Muscle of leg (tissue), 11 donors: Measurements from ENCODE around the gene PLA2G12B. TPM values are rescaled to one million over a fixed set of nuclear protein-coding genes. Genes with fewer than 3 reads are reported as not detected.

Experiments used
- DNase-seq: peaks from one replicate; pipeline ENCODE4 v3.0.0; 2013
- H3K27ac ChIP-seq: one replicate; pipeline ENCODE4 v1.5.1; 2013; ENCODE audit warnings: mild to moderate bottlenecking, low read length, control low read depth
- H3K27me3 ChIP-seq: one replicate; pipeline ENCODE4 v1.6.1; 2013; ENCODE audit warnings: low read length; ENCODE audit not compliant: control insufficient read depth, insufficient read depth
- H3K36me3 ChIP-seq: one replicate; pipeline ENCODE4 v1.6.1; 2013; ENCODE audit warnings: low read length; ENCODE audit not compliant: control insufficient read depth, insufficient read depth
- H3K4me1 ChIP-seq: one replicate; pipeline ENCODE4 v1.6.1; 2013; ENCODE audit warnings: low read length; ENCODE audit not compliant: control insufficient read depth, insufficient read depth
- H3K4me3 ChIP-seq: one replicate; pipeline ENCODE4 v1.5.1; 2013; ENCODE audit warnings: low read length, control low read depth
- H3K9me3 ChIP-seq: replicated peaks from 2 replicates; pipeline ENCODE4 v1.6.1; 2013; ENCODE audit warnings: low read depth, low read length; ENCODE audit not compliant: control insufficient read depth
- WGBS: methylation state at CpG from one replicate; pipeline ENCODE4 v1.1.5; 2013; ENCODE audit warnings: missing lambda C conversion rate; ENCODE audit not compliant: insufficient coverage; 5-methylcytosine and 5-hydroxymethylcytosine counted together
- polyA plus RNA-seq, 8 donors: library from polyadenylated mRNA; unstranded; fragments of 120-200 nt; gene quantifications; one replicate each; pipeline versions ENCODE4 v1.2.1 to v1.2.3, GENCODE V29; 2013; ENCODE audit warnings: inconsistent platforms in 1 of 8, low replicate concordance in 1 of 8; ENCODE audit not compliant: insufficient read length in 8 of 8, insufficient read depth in 1 of 8
- total RNA-seq: library from RNA; stranded (reverse); fragments of 120-200 nt; gene quantifications from one replicate; pipeline ENCODE4 v1.2.4, GENCODE V29; 2013

The PLA2G12B gene
- total and polyA plus RNA-seq, 9 donors, result 0.18 to 1.1 (median 0.21) TPM; not detected in 5

GRCh38 chr10:72895236-72895850, 59.3 kb downstream of the PLA2G12B start:
- DNase-seq, result no peak
- Histone ChIP-seq H3K36me3 (no peaks in the 10 kb centered on the region), H3K4me1 (no peaks in the 10 kb centered on the region), H3K27ac (peak overlapping the region; percentile 70), H3K4me3 (no peak overlapping the region), H3K27me3 (no peaks in the 10 kb centered on the region), H3K9me3 (no peaks in the 10 kb centered on the region)
- 69% methylated on average over 10 of the region's 11 CpGs for WGBS

- Histone ChIP-seq H3K9me3 (no peaks in the 10 kb centered on the region), H3K27me3 (no peaks in the 10 kb centered on the region), H3K27ac (peak within 1 kb of the TSS; percentile 56), H3K4me3 (no peak within 1 kb of the TSS), H3K4me1 (no peaks in the 10 kb centered on the region), H3K36me3 (peaks cover 2% of the 10 kb centered on the region)
- DNase-seq, result no peak
- 57% methylated on average over 1 of the region's 4 CpGs for WGBS
These were observed 61.3 kb downstream of the PLA2G12B start, which contains the start of gene OIT3 for GRCh38 chr10:72893136-72893798. TSS of gene OIT3 (plus strand) at chr10:72893739. CDS start at chr10:72893799, 60 bp downstream.

- WGBS, result 60% methylated on average over 1 of the region's 2 CpGs
- Histone ChIP-seq H3K9me3 (no peaks in the 10 kb centered on the region), H3K36me3 (peaks cover 21% of the 10 kb centered on the region), H3K27ac (no peak overlapping the region), H3K4me1 (peaks cover 2% of the 10 kb centered on the region), H3K27me3 (no peaks in the 10 kb centered on the region), H3K4me3 (no peak overlapping the region)
- no peak for DNase-seq
These were observed 64.5 kb downstream of the PLA2G12B start for GRCh38 chr10:72890086-72890485.

GRCh38 chr10:72889391-72889831, 65.2 kb downstream of the PLA2G12B start:
- no peak overlapping the region for H3K4me3 ChIP-seq
- H3K4me1 ChIP-seq, result peaks cover 2% of the 10 kb centered on the region
- peak; percentile 87 for DNase-seq
- peak overlapping the region; percentile 23 for H3K27ac ChIP-seq
- H3K27me3 ChIP-seq, result no peaks in the 10 kb centered on the region
- peaks cover 24% of the 10 kb centered on the region for H3K36me3 ChIP-seq
- WGBS, result no CpG with 5 or more reads among the region's 6 CpGs
- H3K9me3 ChIP-seq, result no peaks in the 10 kb centered on the region

GRCh38 chr10:72888151-72888638, 66.4 kb downstream of the PLA2G12B start:
- no peaks in the 10 kb centered on the region for H3K9me3 ChIP-seq
- H3K27ac ChIP-seq, result peak overlapping the region; percentile 43
- no peaks in the 10 kb centered on the region for H3K27me3 ChIP-seq
- 94% methylated on average over 5 of the region's 7 CpGs for WGBS
- peaks cover 2% of the 10 kb centered on the region for H3K4me1 ChIP-seq
- DNase-seq, result no peak
- peaks cover 24% of the 10 kb centered on the region for H3K36me3 ChIP-seq
- H3K4me3 ChIP-seq, result no peak overlapping the region

GRCh38 chr10:72887043-72887442, 67.6 kb downstream of the PLA2G12B start:
- peak overlapping the region; percentile 80 for H3K27ac ChIP-seq
- peak; percentile 80 for DNase-seq
- no peaks in the 10 kb centered on the region for H3K27me3 ChIP-seq
- no CpG with 5 or more reads among the region's 5 CpGs for WGBS
- peaks cover 24% of the 10 kb centered on the region for H3K36me3 ChIP-seq
- no peak overlapping the region for H3K4me3 ChIP-seq
- H3K4me1 ChIP-seq, result peaks cover 2% of the 10 kb centered on the region
- H3K9me3 ChIP-seq, result no peaks in the 10 kb centered on the region

GRCh38 chr10:72886621-72887020, 68.0 kb downstream of the PLA2G12B start:
- Histone ChIP-seq H3K4me3 (no peak overlapping the region), H3K9me3 (no peaks in the 10 kb centered on the region), H3K27me3 (no peaks in the 10 kb centered on the region), H3K27ac (peak overlapping the region; percentile 80), H3K36me3 (peaks cover 27% of the 10 kb centered on the region), H3K4me1 (peaks cover 2% of the 10 kb centered on the region)
- no CpG with 5 or more reads among the region's 1 CpG for WGBS
- DNase-seq, result peak; percentile 22

- H3K9me3 ChIP-seq, result no peaks in the 10 kb centered on the region
- no peak overlapping the region for H3K4me3 ChIP-seq
- peaks cover 28% of the 10 kb centered on the region for H3K36me3 ChIP-seq
- peaks cover 2% of the 10 kb centered on the region for H3K4me1 ChIP-seq
- no CpG with 5 or more reads among the region's 2 CpGs for WGBS
- no peaks in the 10 kb centered on the region for H3K27me3 ChIP-seq
- DNase-seq, result no peak
- peak overlapping the region; percentile 80 for H3K27ac ChIP-seq
These were observed 68.7 kb downstream of the PLA2G12B start for GRCh38 chr10:72885953-72886352.
